Endothelial cell of umbilical vein (primary cell): ENCODE data around the gene CTSK. TPM values are rescaled to one million over a fixed set of nuclear protein-coding genes. Genes with fewer than 3 reads are reported as not detected.

Experiments used
- BruUV-seq: library from RNA; stranded (reverse); fragments of 400-500 nt; replicated peaks from 2 replicates; lab custom pipeline; 2021; lab: Mats Ljungman, UMichigan
- CTCF ChIA-PET: fragments of 300-600, 350-600 bp; sonication (Branson Sonifier 250); formaldehyde crosslinking; loops from one replicate; lab custom pipeline; 2021; ENCODE audit warnings: antibody characterized with exemption, inconsistent platforms; lab: Charles Lee
- POLR2A ChIA-PET: fragments of 300-600, 350-600 bp; sonication (Branson Sonifier 250); formaldehyde crosslinking; loops from one replicate; lab custom pipeline; 2021; ENCODE audit warnings: antibody characterized with exemption, inconsistent platforms; lab: Charles Lee
- DNase-seq: peaks from one replicate; pipeline ENCODE4 v3.0.0-alpha.2; 2011; ENCODE audit warnings: low read depth, low spot score
- FAIRE-seq: peaks from 2 replicates; lab custom pipeline; 2011; peaks lifted over from hg19 to GRCh38; lab: Jason Lieb, UNC
- H2AFZ ChIP-seq: 2 replicates; pipeline ENCODE4 v1.6.0; 2012; ENCODE audit warnings: low read depth, low read length, control low read depth, inconsistent platforms
- H3K27ac ChIP-seq: 2 replicates; pipeline ENCODE4 v1.5.1; 2011; ENCODE audit warnings: low read depth, mild to moderate bottlenecking, control low read depth, low read length, moderate library complexity; ENCODE audit not compliant: insufficient read depth
- H3K27me3 ChIP-seq, 2 experiments: 2 replicates each; pipeline versions ENCODE4 v1.6.0 to v1.6.1; 2011; ENCODE audit warnings: low read length in 2 of 2, mixed read lengths in 1 of 2; ENCODE audit not compliant: control insufficient read depth in 2 of 2, insufficient read depth in 2 of 2
- H3K36me3 ChIP-seq, 2 experiments: 2 replicates in 1 of 2; 3 replicates in 1 of 2; pipeline ENCODE4 v1.5.1; 2011; ENCODE audit warnings: low read length in 2 of 2, mild to moderate bottlenecking in 1 of 2, moderate library complexity in 1 of 2; ENCODE audit not compliant: control insufficient read depth in 2 of 2, insufficient read depth in 2 of 2; ENCODE audit errors: extremely low read depth in 1 of 2
- H3K4me1 ChIP-seq: 3 replicates; pipeline ENCODE4 v1.5.1; 2011; ENCODE audit warnings: mild to moderate bottlenecking, low read length; ENCODE audit not compliant: control insufficient read depth, insufficient read depth; ENCODE audit errors: extremely low read depth
- H3K4me2 ChIP-seq: 2 replicates; pipeline ENCODE4 v1.6.1; 2011; ENCODE audit warnings: low read length, control low read depth, mixed read lengths; ENCODE audit not compliant: insufficient read depth
- H3K4me3 ChIP-seq, 3 experiments: fragments of 200-600 bp in 1 of 3; sonication (generic), shearing (Covaris generic) in 1 of 3; replicated peaks in 1 of 3; 2 replicates each; pipeline ENCODE4 v1.5.1; 2011 to 2016; ENCODE audit warnings: control low read depth in 3 of 3, low read length in 3 of 3, mild to moderate bottlenecking in 2 of 3, inconsistent platforms in 1 of 3, low read depth in 1 of 3, moderate library complexity in 1 of 3; ENCODE audit not compliant: insufficient read depth in 1 of 3
- H3K79me2 ChIP-seq: 2 replicates; pipeline ENCODE4 v1.6.0; 2012; ENCODE audit warnings: low read length, inconsistent platforms; ENCODE audit not compliant: control insufficient read depth, insufficient read depth
- H3K9ac ChIP-seq: replicated peaks from 2 replicates; pipeline ENCODE3; 2011; ENCODE audit warnings: low read length, control low read depth; ENCODE audit not compliant: insufficient read depth; ENCODE audit errors: extremely low read depth
- H3K9me1 ChIP-seq: replicated peaks from 3 replicates; pipeline ENCODE4 v1.6.0; 2011; ENCODE audit warnings: mild to moderate bottlenecking, low read length; ENCODE audit not compliant: control insufficient read depth, insufficient read depth; ENCODE audit errors: extremely low read depth
- H3K9me3 ChIP-seq: replicated peaks from 2 replicates; pipeline ENCODE4 v1.5.1; 2012; ENCODE audit warnings: low read length, inconsistent platforms; ENCODE audit not compliant: control insufficient read depth, insufficient read depth
- H4K20me1 ChIP-seq: replicated peaks from 2 replicates; pipeline ENCODE3; 2011; ENCODE audit warnings: mild to moderate bottlenecking, low read length; ENCODE audit not compliant: control insufficient read depth, insufficient read depth; ENCODE audit errors: extremely low read depth
- FOS ChIP-seq: IDR thresholded peaks from 2 replicates; pipeline ENCODE4 v1.6.1; 2011; ENCODE audit warnings: mild to moderate bottlenecking, low read length, moderate library complexity, borderline replicate concordance; ENCODE audit not compliant: insufficient read depth
- JUN ChIP-seq: IDR thresholded peaks from 2 replicates; pipeline ENCODE4 v1.6.1; 2011; ENCODE audit warnings: borderline replicate concordance, low read depth; ENCODE audit not compliant: insufficient read length, insufficient read depth
- MYC ChIP-seq: IDR thresholded peaks from one replicate; pipeline ENCODE4 v1.6.1; 2011; ENCODE audit warnings: mild to moderate bottlenecking, low read depth, low read length
- POLR2A ChIP-seq: IDR thresholded peaks from 2 replicates; pipeline ENCODE4 v1.6.1; 2012; ENCODE audit warnings: low read depth, mild to moderate bottlenecking, control low read depth, low read length
- POLR2AphosphoS5 ChIP-seq: IDR thresholded peaks from 2 replicates; pipeline ENCODE4 v1.6.1; 2012; ENCODE audit warnings: low read depth, mild to moderate bottlenecking, control low read depth, low read length, moderate library complexity; ENCODE audit not compliant: insufficient read depth
- dilution Hi-C: fragments of 300-500 bp; cut with MboI; formaldehyde crosslinking; loops from one replicate; pipeline ENCODE4 v1.15.0; 2019; ENCODE audit warnings: low sequenced_read_pairs; ENCODE audit not compliant: extremely low pct_ligation_motif_present
- intact Hi-C: fragments of 100-400 bp; cut with micrococcal nuclease; formaldehyde crosslinking; loops from one replicate; pipeline ENCODE4 v1.10.0; 2022
- polyA plus RNA-seq, 4 experiments: library from polyadenylated mRNA; depleted of rRNA in 3 of 4; stranded (reverse) in 3 of 4; unstranded in 1 of 4; fragments of >200 nt; gene quantifications; 2 replicates each; pipeline versions ENCODE4 v1.2.1 to v1.2.3, GENCODE V29; 2011 to 2012; ENCODE audit warnings: missing spikeins in 1 of 4
- total RNA-seq: library from RNA; stranded (reverse); gene quantifications from 2 replicates; pipeline ENCODE4 v1.2.3, GENCODE V29; 2021
- TF ChIP-seq, protein P1 (sequence below): IDR thresholded peaks from 2 replicates; pipeline ENCODE4 v1.6.1; 2011; ENCODE audit not compliant: insufficient read depth, insufficient read length
- TF ChIP-seq, protein P2 (sequence below), 2 donors: IDR thresholded peaks; 1 replicate in 1 of 2; 2 replicates in 1 of 2; pipeline ENCODE4 v1.5.1; 2011; ENCODE audit warnings: low read length in 2 of 2, mild to moderate bottlenecking in 2 of 2, moderate library complexity in 2 of 2, control low read depth in 1 of 2, inconsistent platforms in 1 of 2, low read depth in 1 of 2; ENCODE audit not compliant: insufficient read depth in 1 of 2; ENCODE audit errors: extremely low read depth in 1 of 2

The CTSK gene
- total and polyA plus RNA-seq, 2 donors (not counting 3 experiments of a cell fraction or from before 2014, with no cell fraction given) = 18.5 to 45.6 TPM

DNA sequence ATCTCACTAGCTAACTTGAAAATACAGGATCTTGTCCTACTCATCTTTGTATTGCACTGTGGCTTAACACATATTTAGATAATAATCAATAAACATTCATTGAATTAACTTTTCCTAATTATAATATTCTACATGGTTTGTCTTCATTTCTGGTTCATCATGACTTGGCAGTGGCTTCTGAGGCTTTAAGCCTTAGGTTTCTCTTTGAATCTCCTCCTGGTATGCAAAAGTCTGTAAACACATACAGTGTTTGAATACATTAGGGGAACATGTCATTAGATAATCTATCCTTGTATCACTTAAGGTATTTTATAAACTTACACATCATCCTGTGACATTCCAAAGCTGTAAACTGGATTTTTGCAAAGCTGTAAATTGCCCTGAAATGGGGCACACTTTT lies 20.6 kb downstream of the CTSK start:
- no peak overlapping the region for H3K27ac ChIP-seq
- H3K4me3 ChIP-seq = no peak overlapping the region
- H3K4me1 ChIP-seq = no peaks in the 10 kb centered on the region
- no peak overlapping the region for H2AFZ ChIP-seq
- ChIA-PET POLR2A (no interaction called here), CTCF (interaction anchor here (0.6 to 1.5 kb wide), 5 partner anchors 17 to 104 kb away, joined by 3 to 4 read pairs (median 3); no protein-coding TSS in a partner anchor)
- DNase-seq = no peak
- H3K4me2 ChIP-seq = no peak overlapping the region
- H3K79me2 ChIP-seq = no peaks in the 10 kb centered on the region
- dilution Hi-C loops = no loop called here
- H3K9me1 ChIP-seq = no peaks in the 10 kb centered on the region
- no TSS peak for BruUV-seq
- H3K9ac ChIP-seq = no peak overlapping the region
- intact Hi-C loops = no loop called here
- H3K27me3 ChIP-seq = no peaks in the 10 kb centered on the region
- no peaks in the 10 kb centered on the region for H3K9me3 ChIP-seq
- no peak for TF ChIP-seq POLR2A
- no peak for TF ChIP-seq JUN
- no peak for TF ChIP-seq POLR2AphosphoS5
- no peak for TF ChIP-seq FOS
- no peaks in the 10 kb centered on the region for H3K36me3 ChIP-seq
- no peaks in the 10 kb centered on the region for H4K20me1 ChIP-seq
- no peak for FAIRE-seq

DNA sequence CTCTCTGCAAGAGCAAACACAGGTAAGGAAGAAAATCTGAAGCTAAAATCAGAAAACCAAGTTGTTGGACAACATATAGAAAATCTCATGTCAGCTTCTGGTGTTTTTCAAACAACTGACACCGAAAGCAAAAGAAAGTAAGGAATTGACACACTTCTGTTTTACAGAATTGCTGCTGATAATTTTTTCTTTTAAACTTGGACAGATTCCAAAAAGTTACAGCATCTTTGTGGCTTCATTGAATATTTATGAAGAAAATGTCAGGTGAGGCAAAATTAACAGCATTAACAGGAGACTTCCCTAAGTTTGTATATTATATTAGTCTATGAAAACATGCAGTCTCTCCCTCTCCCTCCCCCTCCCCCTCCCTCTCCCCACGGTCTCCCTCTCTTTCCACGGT lies 27.6 kb downstream of the CTSK start:
- H3K4me1 ChIP-seq = no peaks in the 10 kb centered on the region
- no peak overlapping the region for H2AFZ ChIP-seq
- H3K9ac ChIP-seq = no peak overlapping the region
- H3K9me3 ChIP-seq = no peaks in the 10 kb centered on the region
- H3K27me3 ChIP-seq = no peaks in the 10 kb centered on the region
- POLR2A ChIA-PET = no interaction called here
- no peak overlapping the region for H3K4me2 ChIP-seq
- no TSS peak for BruUV-seq
- dilution Hi-C loops = no loop called here
- TF ChIP-seq, protein P1, sequence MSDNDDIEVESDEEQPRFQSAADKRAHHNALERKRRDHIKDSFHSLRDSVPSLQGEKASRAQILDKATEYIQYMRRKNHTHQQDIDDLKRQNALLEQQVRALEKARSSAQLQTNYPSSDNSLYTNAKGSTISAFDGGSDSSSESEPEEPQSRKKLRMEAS = no peak
- no peak for TF ChIP-seq POLR2A
- no peak for TF ChIP-seq POLR2AphosphoS5
- no peak for TF ChIP-seq JUN
- TF ChIP-seq, protein P2, sequence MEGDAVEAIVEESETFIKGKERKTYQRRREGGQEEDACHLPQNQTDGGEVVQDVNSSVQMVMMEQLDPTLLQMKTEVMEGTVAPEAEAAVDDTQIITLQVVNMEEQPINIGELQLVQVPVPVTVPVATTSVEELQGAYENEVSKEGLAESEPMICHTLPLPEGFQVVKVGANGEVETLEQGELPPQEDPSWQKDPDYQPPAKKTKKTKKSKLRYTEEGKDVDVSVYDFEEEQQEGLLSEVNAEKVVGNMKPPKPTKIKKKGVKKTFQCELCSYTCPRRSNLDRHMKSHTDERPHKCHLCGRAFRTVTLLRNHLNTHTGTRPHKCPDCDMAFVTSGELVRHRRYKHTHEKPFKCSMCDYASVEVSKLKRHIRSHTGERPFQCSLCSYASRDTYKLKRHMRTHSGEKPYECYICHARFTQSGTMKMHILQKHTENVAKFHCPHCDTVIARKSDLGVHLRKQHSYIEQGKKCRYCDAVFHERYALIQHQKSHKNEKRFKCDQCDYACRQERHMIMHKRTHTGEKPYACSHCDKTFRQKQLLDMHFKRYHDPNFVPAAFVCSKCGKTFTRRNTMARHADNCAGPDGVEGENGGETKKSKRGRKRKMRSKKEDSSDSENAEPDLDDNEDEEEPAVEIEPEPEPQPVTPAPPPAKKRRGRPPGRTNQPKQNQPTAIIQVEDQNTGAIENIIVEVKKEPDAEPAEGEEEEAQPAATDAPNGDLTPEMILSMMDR (IDR thresholded peaks at IDR 0.05; ENCODE audit: extremely low read depth in 1 of 2, insufficient read depth in 1 of 2, low read depth in 1 of 2, low read length in 2 of 2) = no peak
- no peak for TF ChIP-seq MYC
- CTCF ChIA-PET = no interaction called here
- DNase-seq (no peak), FAIRE-seq (no peak)
- intact Hi-C loops = no loop called here
- H3K9me1 ChIP-seq = no peaks in the 10 kb centered on the region
- no peak overlapping the region for H3K4me3 ChIP-seq
- H3K27ac ChIP-seq = no peak overlapping the region
- no peaks in the 10 kb centered on the region for H3K36me3 ChIP-seq
- H3K79me2 ChIP-seq = no peaks in the 10 kb centered on the region
- no peaks in the 10 kb centered on the region for H4K20me1 ChIP-seq
